Body of pancreas (tissue), 4 donors: ENCODE results near the gene RNF212. TPM values are rescaled to one million over a fixed set of nuclear protein-coding genes. Genes with fewer than 3 reads are reported as not detected.

Experiments
- ATAC-seq: fragments of 150-250 bp; one replicate; pipeline ENCODE4 v1.9.1; 2016
- DNase-seq, 4 donors: peaks; one replicate each; pipeline ENCODE4 v3.0.0-alpha.2; 2019
- H3K27ac ChIP-seq, 4 donors: fragments of 200-600 bp; sonication (generic); 1 replicate in 3 of 4; 2 replicates in 1 of 4; pipeline versions ENCODE4 v1.5.1 to v1.6.1; 2016 to 2019; ENCODE audit warnings: mild to moderate bottlenecking in 1 of 4, mixed read lengths in 1 of 4, moderate library complexity in 1 of 4
- H3K27me3 ChIP-seq, 2 donors: fragments of 200-600 bp; sonication (generic); one replicate each; pipeline ENCODE4 v1.6.0; 2016; ENCODE audit warnings: mild to moderate bottlenecking in 1 of 2
- H3K36me3 ChIP-seq, 2 donors: fragments of 200-600 bp; sonication (generic); replicated peaks in 1 of 2; 2 replicates each; pipeline ENCODE4 v1.5.1; 2016; ENCODE audit warnings: low read depth in 2 of 2; ENCODE audit not compliant: insufficient read depth in 1 of 2
- H3K4me1 ChIP-seq: fragments of 200-600 bp; sonication (generic); one replicate; pipeline ENCODE4 v1.6.0; 2016
- H3K4me3 ChIP-seq, 2 donors: fragments of 200-600 bp; sonication (generic); 1 replicate in 1 of 2; 2 replicates in 1 of 2; pipeline ENCODE4 v1.5.1; 2016 to 2019
- H3K9me3 ChIP-seq, 3 donors: fragments of 200-600 bp; sonication (generic); 1 replicate in 2 of 3; 2 replicates in 1 of 3; pipeline ENCODE4 v1.5.1; 2016
- CTCF ChIP-seq, 7 experiments: fragments of 450-650 bp in 4 of 7; fragments of 200-600 bp in 3 of 7; sonication (generic) in 3 of 7; IDR thresholded peaks; one replicate each; pipeline ENCODE4 v1.5.1; 2016 to 2019; ENCODE audit warnings: antibody characterized with exemption in 7 of 7
- POLR2A ChIP-seq, 3 donors: fragments of 450-650 bp; IDR thresholded peaks; one replicate each; pipeline ENCODE4 v1.6.1; 2016; ENCODE audit warnings: antibody characterized with exemption in 3 of 3, mild to moderate bottlenecking in 2 of 3
- WGBS, 2 donors: methylation state at CpG; one replicate each; pipeline ENCODE4 v1.1.5; 2017; 5-methylcytosine and 5-hydroxymethylcytosine counted together
- intact Hi-C: fragments of 100-400 bp; cut with DNase I; formaldehyde crosslinking; loops from one replicate; pipeline ENCODE4 v1.15.1; 2023
- total RNA-seq, 2 donors: library from RNA; depleted of rRNA; stranded (reverse); fragments of >200 nt; gene quantifications; one replicate each; pipeline ENCODE4 v1.1.0, GENCODE V29; 2016

RNF212 gene
- total RNA-seq, 2 donors from 2014 or later = 8.2 to 20.5 TPM

- Histone ChIP-seq H3K27me3 (no peaks in the 10 kb centered on the region), H3K36me3 (no peaks in the 10 kb centered on the region), H3K27ac (no peak overlapping the region), H3K9me3 (peaks cover 0 to 2% (median 0%) of the 10 kb centered on the region in 3 donors), H3K4me3 (no peak overlapping the region), H3K4me1 (peaks cover 11% of the 10 kb centered on the region)
- ATAC-seq = no peak
- TF ChIP-seq CTCF (IDR thresholded peaks at IDR 0.05) (no peak), POLR2A (IDR thresholded peaks at IDR 0.05) (no peak)
- intact Hi-C loops = no loop called here
- WGBS, 2 donors = 82 to 86% methylated on average over 14 to 22 of the region's 22 CpGs
- peak in 1 of 4 donors; percentile 9 for DNase-seq
These were observed 19.7 kb downstream of the RNF212 start for GRCh38 chr4:1093391-1094335.

- 91 to 92% methylated on average over 1 to 4 of the region's 4 CpGs for WGBS, 2 donors
- Histone ChIP-seq H3K27me3 (no peaks in the 10 kb centered on the region), H3K36me3 (no peaks in the 10 kb centered on the region), H3K9me3 (peaks cover 0 to 5% (median 0%) of the 10 kb centered on the region in 3 donors), H3K4me1 (peaks cover 4% of the 10 kb centered on the region), H3K4me3 (no peak overlapping the region), H3K27ac (no peak overlapping the region)
- TF ChIP-seq POLR2A (IDR thresholded peaks at IDR 0.05) (no peak), CTCF (IDR thresholded peaks at IDR 0.05) (no peak)
- intact Hi-C loops = no loop called here
- ATAC-seq (no peak), DNase-seq (peak in 1 of 4 donors; percentile 3)
These were observed 20.4 kb downstream of the RNF212 start for GRCh38 chr4:1092983-1093361.

- H3K9me3 ChIP-seq = peaks cover 0 to 5% (median 0%) of the 10 kb centered on the region in 3 donors
- no peak overlapping the region for H3K27ac ChIP-seq
- no peak overlapping the region for H3K4me3 ChIP-seq
- H3K4me1 ChIP-seq = no peaks in the 10 kb centered on the region
- TF ChIP-seq POLR2A (IDR thresholded peaks at IDR 0.05) (no peak), CTCF (IDR thresholded peaks at IDR 0.05) (no peak)
- peak in 1 of 4 donors; percentile 9 for DNase-seq
- no peaks in the 10 kb centered on the region for H3K27me3 ChIP-seq
- no peak for ATAC-seq
- intact Hi-C loops = no loop called here
- no peaks in the 10 kb centered on the region for H3K36me3 ChIP-seq
- 94 to 96% methylated on average over 18 to 28 of the region's 28 CpGs for WGBS, 2 donors
These were observed 21.1 kb downstream of the RNF212 start for GRCh38 chr4:1092026-1092982.

- Histone ChIP-seq H3K4me1 (no peaks in the 10 kb centered on the region), H3K9me3 (peaks cover 0 to 5% (median 0%) of the 10 kb centered on the region in 3 donors), H3K27ac (no peak overlapping the region), H3K36me3 (no peaks in the 10 kb centered on the region), H3K27me3 (no peaks in the 10 kb centered on the region), H3K4me3 (no peak overlapping the region)
- ATAC-seq = no peak
- peak in 1 of 4 donors; percentile 7 for DNase-seq
- intact Hi-C loops = no loop called here
- no peak for TF ChIP-seq POLR2A (IDR thresholded peaks at IDR 0.05)
- TF ChIP-seq CTCF (IDR thresholded peaks at IDR 0.05) = no peak
- WGBS, 2 donors = 91 to 100% methylated on average over 1 to 10 of the region's 10 CpGs
These were observed 21.8 kb downstream of the RNF212 start for GRCh38 chr4:1091561-1091995.
